ENCODE results near the gene PTPN20.

PTPN20 gene

GRCh38 chr10:47043928-47044538 lies 132.8 kb downstream of the PTPN20 start:
- Histone ChIP-seq H3K27me3 (ENCODE audit: control insufficient read depth, insufficient read depth, low read length) (no peaks in the 10 kb centered on the region), H3K27ac (no peak overlapping the region), H2AFZ (no peak overlapping the region), H3K79me2 (no peaks in the 10 kb centered on the region), H3K9me3 (ENCODE audit: control insufficient read depth, low read length) (no peaks in the 10 kb centered on the region), H3K9ac (no peak overlapping the region), H3K4me1 (no peaks in the 10 kb centered on the region), H3K36me3 (ENCODE audit: control insufficient read depth, insufficient read depth, low read length) (no peaks in the 10 kb centered on the region), H3K4me3 (ENCODE audit: low read depth, low read length) (no peak overlapping the region), H3K4me2 (ENCODE audit: low read length) (no peak overlapping the region)
- TF ChIP-seq, protein P1, sequence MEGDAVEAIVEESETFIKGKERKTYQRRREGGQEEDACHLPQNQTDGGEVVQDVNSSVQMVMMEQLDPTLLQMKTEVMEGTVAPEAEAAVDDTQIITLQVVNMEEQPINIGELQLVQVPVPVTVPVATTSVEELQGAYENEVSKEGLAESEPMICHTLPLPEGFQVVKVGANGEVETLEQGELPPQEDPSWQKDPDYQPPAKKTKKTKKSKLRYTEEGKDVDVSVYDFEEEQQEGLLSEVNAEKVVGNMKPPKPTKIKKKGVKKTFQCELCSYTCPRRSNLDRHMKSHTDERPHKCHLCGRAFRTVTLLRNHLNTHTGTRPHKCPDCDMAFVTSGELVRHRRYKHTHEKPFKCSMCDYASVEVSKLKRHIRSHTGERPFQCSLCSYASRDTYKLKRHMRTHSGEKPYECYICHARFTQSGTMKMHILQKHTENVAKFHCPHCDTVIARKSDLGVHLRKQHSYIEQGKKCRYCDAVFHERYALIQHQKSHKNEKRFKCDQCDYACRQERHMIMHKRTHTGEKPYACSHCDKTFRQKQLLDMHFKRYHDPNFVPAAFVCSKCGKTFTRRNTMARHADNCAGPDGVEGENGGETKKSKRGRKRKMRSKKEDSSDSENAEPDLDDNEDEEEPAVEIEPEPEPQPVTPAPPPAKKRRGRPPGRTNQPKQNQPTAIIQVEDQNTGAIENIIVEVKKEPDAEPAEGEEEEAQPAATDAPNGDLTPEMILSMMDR (IDR thresholded peaks at IDR 0.05), result no peak

- TF ChIP-seq, protein P1 (IDR thresholded peaks at IDR 0.05), result no peak
Measured at GRCh38 chr10:47044741-47045140, 133.5 kb downstream of the PTPN20 start.

GRCh38 chr10:47045331-47045861 lies 134.2 kb downstream of the PTPN20 start:
- no peaks in the 10 kb centered on the region for H3K4me1 ChIP-seq
- H3K9me3 ChIP-seq (ENCODE audit: control insufficient read depth, low read length), result no peaks in the 10 kb centered on the region
- H2AFZ ChIP-seq, result no peak overlapping the region
- TF ChIP-seq, protein P1 (IDR thresholded peaks at IDR 0.05), result no peak
- no peak overlapping the region for H3K9ac ChIP-seq
- no peak overlapping the region for H3K4me3 ChIP-seq (ENCODE audit: low read depth, low read length)
- H3K4me2 ChIP-seq (ENCODE audit: low read length), result no peak overlapping the region
- H3K27ac ChIP-seq, result no peak overlapping the region
- no peaks in the 10 kb centered on the region for H3K79me2 ChIP-seq
- H3K27me3 ChIP-seq (ENCODE audit: control insufficient read depth, insufficient read depth, low read length), result no peaks in the 10 kb centered on the region
- no peaks in the 10 kb centered on the region for H3K36me3 ChIP-seq (ENCODE audit: control insufficient read depth, insufficient read depth, low read length)

More at GRCh38 chr10:47044741-47045140, 133.5 kb downstream of the PTPN20 start:
- H2AFZ ChIP-seq, result no peak overlapping the region
- no peak overlapping the region for H3K9ac ChIP-seq
- H3K4me1 ChIP-seq, result no peaks in the 10 kb centered on the region
- H3K36me3 ChIP-seq (ENCODE audit: control insufficient read depth, insufficient read depth, low read length), result no peaks in the 10 kb centered on the region
- no peaks in the 10 kb centered on the region for H3K79me2 ChIP-seq
- H3K27ac ChIP-seq, result no peak overlapping the region
- H3K9me3 ChIP-seq (ENCODE audit: control insufficient read depth, low read length), result no peaks in the 10 kb centered on the region
- no peaks in the 10 kb centered on the region for H3K27me3 ChIP-seq (ENCODE audit: control insufficient read depth, insufficient read depth, low read length)
- H3K4me3 ChIP-seq (ENCODE audit: low read depth, low read length), result no peak overlapping the region
- H3K4me2 ChIP-seq (ENCODE audit: low read length), result no peak overlapping the region

- Histone ChIP-seq H3K27me3 (ENCODE audit: control insufficient read depth, insufficient read depth, low read length) (no peaks in the 10 kb centered on the region), H3K4me1 (no peaks in the 10 kb centered on the region), H3K27ac (no peak overlapping the region), H2AFZ (no peak overlapping the region), H3K4me2 (ENCODE audit: low read length) (no peak overlapping the region), H3K9me3 (ENCODE audit: control insufficient read depth, low read length) (no peaks in the 10 kb centered on the region), H3K79me2 (no peaks in the 10 kb centered on the region), H3K9ac (no peak overlapping the region), H3K36me3 (ENCODE audit: control insufficient read depth, insufficient read depth, low read length) (no peaks in the 10 kb centered on the region), H3K4me3 (ENCODE audit: low read depth, low read length) (no peak overlapping the region)
- TF ChIP-seq, protein P1 (IDR thresholded peaks at IDR 0.05), result no peak
Measured at GRCh38 chr10:47046321-47047126, 135.3 kb downstream of the PTPN20 start.

Data from parathyroid adenoma (tissue), 2 donors.